ENCODE data around the gene TRIM4. TPM values are rescaled to one million over a fixed set of nuclear protein-coding genes. Genes with fewer than 3 reads are reported as not detected.

The TRIM4 gene
- total and polyA plus RNA-seq, 2 experiments from 2014 or later: 5.5 to 13.7 TPM

DNA sequence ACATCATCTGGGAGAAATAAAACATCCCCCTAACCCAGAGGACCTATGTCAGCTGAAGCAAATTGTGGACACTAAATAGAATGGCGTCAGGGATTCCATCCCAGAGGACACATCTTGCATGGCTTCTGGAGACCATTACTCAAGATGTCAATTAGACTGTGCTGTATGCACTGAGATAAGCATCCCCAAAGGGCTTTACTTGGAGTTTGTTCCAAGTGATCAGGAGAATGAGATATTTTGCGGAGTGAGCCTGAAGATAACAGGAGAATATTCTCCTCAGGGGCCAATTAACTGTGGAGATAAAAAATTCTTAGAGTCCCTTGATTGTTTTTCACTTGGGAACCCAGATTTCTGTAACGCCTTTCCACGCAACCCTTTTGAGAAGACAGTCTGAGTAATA lies 38.0 kb downstream of the TRIM4 start:
- no peak overlapping the region for H3K4me3 ChIP-seq
- TF ChIP-seq STAT1 (IDR thresholded peaks at IDR 0.05; ENCODE audit: unreplicated experiment) (no peak), ZNF114 (CRISPR knock-in tag; IDR thresholded peaks at IDR 0.05) (no peak), POLR2AphosphoS5 (IDR thresholded peaks at IDR 0.05; ENCODE audit: low read depth) (no peak), EZH2phosphoT487 (IDR thresholded peaks at IDR 0.05; ENCODE audit: unreplicated experiment) (no peak), ZNF331 (CRISPR knock-in tag; IDR thresholded peaks at IDR 0.05; ENCODE audit: low read depth) (no peak)
- TF ChIP-seq, protein P1, sequence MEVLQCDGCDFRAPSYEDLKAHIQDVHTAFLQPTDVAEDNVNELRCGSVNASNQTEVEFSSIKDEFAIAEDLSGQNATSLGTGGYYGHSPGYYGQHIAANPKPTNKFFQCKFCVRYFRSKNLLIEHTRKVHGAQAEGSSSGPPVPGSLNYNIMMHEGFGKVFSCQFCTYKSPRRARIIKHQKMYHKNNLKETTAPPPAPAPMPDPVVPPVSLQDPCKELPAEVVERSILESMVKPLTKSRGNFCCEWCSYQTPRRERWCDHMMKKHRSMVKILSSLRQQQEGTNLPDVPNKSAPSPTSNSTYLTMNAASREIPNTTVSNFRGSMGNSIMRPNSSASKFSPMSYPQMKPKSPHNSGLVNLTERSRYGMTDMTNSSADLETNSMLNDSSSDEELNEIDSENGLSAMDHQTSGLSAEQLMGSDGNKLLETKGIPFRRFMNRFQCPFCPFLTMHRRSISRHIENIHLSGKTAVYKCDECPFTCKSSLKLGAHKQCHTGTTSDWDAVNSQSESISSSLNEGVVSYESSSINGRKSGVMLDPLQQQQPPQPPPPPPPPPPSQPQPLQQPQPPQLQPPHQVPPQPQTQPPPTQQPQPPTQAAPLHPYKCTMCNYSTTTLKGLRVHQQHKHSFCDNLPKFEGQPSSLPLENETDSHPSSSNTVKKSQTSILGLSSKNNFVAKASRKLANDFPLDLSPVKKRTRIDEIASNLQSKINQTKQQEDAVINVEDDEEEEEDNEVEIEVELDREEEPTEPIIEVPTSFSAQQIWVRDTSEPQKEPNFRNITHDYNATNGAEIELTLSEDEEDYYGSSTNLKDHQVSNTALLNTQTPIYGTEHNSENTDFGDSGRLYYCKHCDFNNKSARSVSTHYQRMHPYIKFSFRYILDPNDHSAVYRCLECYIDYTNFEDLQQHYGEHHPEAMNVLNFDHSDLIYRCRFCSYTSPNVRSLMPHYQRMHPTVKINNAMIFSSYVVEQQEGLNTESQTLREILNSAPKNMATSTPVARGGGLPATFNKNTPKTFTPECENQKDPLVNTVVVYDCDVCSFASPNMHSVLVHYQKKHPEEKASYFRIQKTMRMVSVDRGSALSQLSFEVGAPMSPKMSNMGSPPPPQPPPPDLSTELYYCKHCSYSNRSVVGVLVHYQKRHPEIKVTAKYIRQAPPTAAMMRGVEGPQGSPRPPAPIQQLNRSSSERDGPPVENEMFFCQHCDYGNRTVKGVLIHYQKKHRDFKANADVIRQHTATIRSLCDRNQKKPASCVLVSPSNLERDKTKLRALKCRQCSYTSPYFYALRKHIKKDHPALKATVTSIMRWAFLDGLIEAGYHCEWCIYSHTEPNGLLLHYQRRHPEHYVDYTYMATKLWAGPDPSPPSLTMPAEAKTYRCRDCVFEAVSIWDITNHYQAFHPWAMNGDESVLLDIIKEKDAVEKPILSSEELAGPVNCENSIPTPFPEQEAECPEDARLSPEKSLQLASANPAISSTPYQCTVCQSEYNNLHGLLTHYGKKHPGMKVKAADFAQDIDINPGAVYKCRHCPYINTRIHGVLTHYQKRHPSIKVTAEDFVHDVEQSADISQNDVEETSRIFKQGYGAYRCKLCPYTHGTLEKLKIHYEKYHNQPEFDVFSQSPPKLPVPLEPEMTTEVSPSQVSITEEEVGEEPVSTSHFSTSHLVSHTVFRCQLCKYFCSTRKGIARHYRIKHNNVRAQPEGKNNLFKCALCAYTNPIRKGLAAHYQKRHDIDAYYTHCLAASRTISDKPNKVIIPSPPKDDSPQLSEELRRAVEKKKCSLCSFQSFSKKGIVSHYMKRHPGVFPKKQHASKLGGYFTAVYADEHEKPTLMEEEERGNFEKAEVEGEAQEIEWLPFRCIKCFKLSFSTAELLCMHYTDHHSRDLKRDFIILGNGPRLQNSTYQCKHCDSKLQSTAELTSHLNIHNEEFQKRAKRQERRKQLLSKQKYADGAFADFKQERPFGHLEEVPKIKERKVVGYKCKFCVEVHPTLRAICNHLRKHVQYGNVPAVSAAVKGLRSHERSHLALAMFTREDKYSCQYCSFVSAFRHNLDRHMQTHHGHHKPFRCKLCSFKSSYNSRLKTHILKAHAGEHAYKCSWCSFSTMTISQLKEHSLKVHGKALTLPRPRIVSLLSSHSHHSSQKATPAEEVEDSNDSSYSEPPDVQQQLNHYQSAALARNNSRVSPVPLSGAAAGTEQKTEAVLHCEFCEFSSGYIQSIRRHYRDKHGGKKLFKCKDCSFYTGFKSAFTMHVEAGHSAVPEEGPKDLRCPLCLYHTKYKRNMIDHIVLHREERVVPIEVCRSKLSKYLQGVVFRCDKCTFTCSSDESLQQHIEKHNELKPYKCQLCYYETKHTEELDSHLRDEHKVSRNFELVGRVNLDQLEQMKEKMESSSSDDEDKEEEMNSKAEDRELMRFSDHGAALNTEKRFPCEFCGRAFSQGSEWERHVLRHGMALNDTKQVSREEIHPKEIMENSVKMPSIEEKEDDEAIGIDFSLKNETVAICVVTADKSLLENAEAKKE (CRISPR knock-in tag; IDR thresholded peaks at IDR 0.05): no peak
- TF ChIP-seq, protein P2, sequence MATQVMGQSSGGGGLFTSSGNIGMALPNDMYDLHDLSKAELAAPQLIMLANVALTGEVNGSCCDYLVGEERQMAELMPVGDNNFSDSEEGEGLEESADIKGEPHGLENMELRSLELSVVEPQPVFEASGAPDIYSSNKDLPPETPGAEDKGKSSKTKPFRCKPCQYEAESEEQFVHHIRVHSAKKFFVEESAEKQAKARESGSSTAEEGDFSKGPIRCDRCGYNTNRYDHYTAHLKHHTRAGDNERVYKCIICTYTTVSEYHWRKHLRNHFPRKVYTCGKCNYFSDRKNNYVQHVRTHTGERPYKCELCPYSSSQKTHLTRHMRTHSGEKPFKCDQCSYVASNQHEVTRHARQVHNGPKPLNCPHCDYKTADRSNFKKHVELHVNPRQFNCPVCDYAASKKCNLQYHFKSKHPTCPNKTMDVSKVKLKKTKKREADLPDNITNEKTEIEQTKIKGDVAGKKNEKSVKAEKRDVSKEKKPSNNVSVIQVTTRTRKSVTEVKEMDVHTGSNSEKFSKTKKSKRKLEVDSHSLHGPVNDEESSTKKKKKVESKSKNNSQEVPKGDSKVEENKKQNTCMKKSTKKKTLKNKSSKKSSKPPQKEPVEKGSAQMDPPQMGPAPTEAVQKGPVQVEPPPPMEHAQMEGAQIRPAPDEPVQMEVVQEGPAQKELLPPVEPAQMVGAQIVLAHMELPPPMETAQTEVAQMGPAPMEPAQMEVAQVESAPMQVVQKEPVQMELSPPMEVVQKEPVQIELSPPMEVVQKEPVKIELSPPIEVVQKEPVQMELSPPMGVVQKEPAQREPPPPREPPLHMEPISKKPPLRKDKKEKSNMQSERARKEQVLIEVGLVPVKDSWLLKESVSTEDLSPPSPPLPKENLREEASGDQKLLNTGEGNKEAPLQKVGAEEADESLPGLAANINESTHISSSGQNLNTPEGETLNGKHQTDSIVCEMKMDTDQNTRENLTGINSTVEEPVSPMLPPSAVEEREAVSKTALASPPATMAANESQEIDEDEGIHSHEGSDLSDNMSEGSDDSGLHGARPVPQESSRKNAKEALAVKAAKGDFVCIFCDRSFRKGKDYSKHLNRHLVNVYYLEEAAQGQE (IDR thresholded peaks at IDR 0.05; ENCODE audit: unreplicated experiment): no peak
- peaks cover 5% of the 10 kb centered on the region for H3K36me3 Mint-ChIP-seq (ENCODE audit: low read depth)
- no peaks in the 10 kb centered on the region for H3K4me1 ChIP-seq (ENCODE audit: insufficient read depth)
- H3K27me3 Mint-ChIP-seq (ENCODE audit: insufficient read depth, low read depth, poor library complexity): peaks cover 4% of the 10 kb centered on the region
- H3K9me3 Mint-ChIP-seq: peaks cover 14% of the 10 kb centered on the region
- ATAC-seq (no peak), DNase-seq (ENCODE audit: low spot score) (no peak)
- no peaks in the 10 kb centered on the region for H4K20me1 ChIP-seq (replicated peaks; ENCODE audit: insufficient read depth)
- no peaks in the 10 kb centered on the region for H3K36me3 ChIP-seq (ENCODE audit: insufficient read depth)
- H3K27ac Mint-ChIP-seq: no peak overlapping the region
- no peaks in the 10 kb centered on the region; the same call in 2 of the 3 replicates for H3K4me1 Mint-ChIP-seq
- no peaks in the 10 kb centered on the region for H3K27me3 ChIP-seq (ENCODE audit: insufficient read depth)
- H3K79me2 ChIP-seq (replicated peaks; ENCODE audit: insufficient read depth): no peaks in the 10 kb centered on the region
- H3K4me3 Mint-ChIP-seq: no peak overlapping the region
- H3F3A ChIP-seq (replicated peaks; ENCODE audit: low read depth): no peaks in the 10 kb centered on the region
- H3K4me2 ChIP-seq: no peak overlapping the region
- no peak overlapping the region for H2AFZ ChIP-seq
- no peak overlapping the region for H3K27ac ChIP-seq (ENCODE audit: low read depth)
- peaks cover 5% of the 10 kb centered on the region; the same call in 1 of the 2 replicates for H3K9me2 ChIP-seq (ENCODE audit: insufficient read depth)
